Body of pancreas (tissue), 4 donors: ENCODE measurements around the gene CKB. TPM values are rescaled to one million over a fixed set of nuclear protein-coding genes. Genes with fewer than 3 reads are reported as not detected.

Experiments used
- ATAC-seq: fragments of 150-250 bp; one replicate; pipeline ENCODE4 v1.9.1; 2016
- DNase-seq, 4 donors: peaks; one replicate each; pipeline ENCODE4 v3.0.0-alpha.2; 2019
- H3K27ac ChIP-seq, 4 donors: fragments of 200-600 bp; sonication (generic); 1 replicate in 3 of 4; 2 replicates in 1 of 4; pipeline versions ENCODE4 v1.5.1 to v1.6.1; 2016 to 2019; ENCODE audit warnings: mild to moderate bottlenecking in 1 of 4, mixed read lengths in 1 of 4, moderate library complexity in 1 of 4
- H3K27me3 ChIP-seq, 2 donors: fragments of 200-600 bp; sonication (generic); one replicate each; pipeline ENCODE4 v1.6.0; 2016; ENCODE audit warnings: mild to moderate bottlenecking in 1 of 2
- H3K36me3 ChIP-seq, 2 donors: fragments of 200-600 bp; sonication (generic); replicated peaks in 1 of 2; 2 replicates each; pipeline ENCODE4 v1.5.1; 2016; ENCODE audit warnings: low read depth in 2 of 2; ENCODE audit not compliant: insufficient read depth in 1 of 2
- H3K4me1 ChIP-seq: fragments of 200-600 bp; sonication (generic); one replicate; pipeline ENCODE4 v1.6.0; 2016
- H3K4me3 ChIP-seq, 2 donors: fragments of 200-600 bp; sonication (generic); 1 replicate in 1 of 2; 2 replicates in 1 of 2; pipeline ENCODE4 v1.5.1; 2016 to 2019
- H3K9me3 ChIP-seq, 3 donors: fragments of 200-600 bp; sonication (generic); 1 replicate in 2 of 3; 2 replicates in 1 of 3; pipeline ENCODE4 v1.5.1; 2016
- CTCF ChIP-seq, 7 experiments: fragments of 450-650 bp in 4 of 7; fragments of 200-600 bp in 3 of 7; sonication (generic) in 3 of 7; IDR thresholded peaks; one replicate each; pipeline ENCODE4 v1.5.1; 2016 to 2019; ENCODE audit warnings: antibody characterized with exemption in 7 of 7
- POLR2A ChIP-seq, 3 donors: fragments of 450-650 bp; IDR thresholded peaks; one replicate each; pipeline ENCODE4 v1.6.1; 2016; ENCODE audit warnings: antibody characterized with exemption in 3 of 3, mild to moderate bottlenecking in 2 of 3
- WGBS, 2 donors: methylation state at CpG; one replicate each; pipeline ENCODE4 v1.1.5; 2017; 5-methylcytosine and 5-hydroxymethylcytosine counted together
- intact Hi-C: fragments of 100-400 bp; cut with DNase I; formaldehyde crosslinking; loops from one replicate; pipeline ENCODE4 v1.15.1; 2023
- total RNA-seq, 2 donors: library from RNA; depleted of rRNA; stranded (reverse); fragments of >200 nt; gene quantifications; one replicate each; pipeline ENCODE4 v1.1.0, GENCODE V29; 2016

CKB gene
- total RNA-seq, 2 donors from 2014 or later, result 92.1 to 146 TPM

DNA sequence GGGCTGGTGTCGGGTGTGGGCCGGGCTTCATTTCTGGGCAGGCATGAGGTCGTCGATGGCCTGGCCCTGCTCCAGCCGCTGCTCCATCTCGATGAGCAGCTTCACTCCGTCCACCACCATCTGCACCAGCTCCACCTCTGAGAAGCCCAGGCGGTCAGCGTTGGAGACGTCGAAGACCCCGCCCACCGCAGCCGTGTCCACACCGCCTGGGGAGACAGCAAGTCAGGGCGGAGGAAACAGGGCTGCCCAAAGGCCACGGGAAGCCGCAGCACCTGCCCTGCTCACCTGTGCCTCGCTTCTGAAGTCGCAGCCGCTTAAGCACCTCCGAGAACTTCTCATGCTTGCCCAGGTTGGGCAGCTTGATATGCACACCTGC is 2.8 kb downstream of the CKB start:
- Histone ChIP-seq H3K4me3 (no peak overlapping the region), H3K9me3 (no peaks in the 10 kb centered on the region), H3K27ac (peak overlapping the region; percentile 58 to 81 (median 80)), H3K4me1 (peaks cover 64% of the 10 kb centered on the region), H3K27me3 (no peaks in the 10 kb centered on the region), H3K36me3 (no peaks in the 10 kb centered on the region)
- no peak for TF ChIP-seq CTCF (IDR thresholded peaks at IDR 0.05)
- no peak for TF ChIP-seq POLR2A (IDR thresholded peaks at IDR 0.05)
- 33 to 56% methylated on average over 6 to 22 of the region's 22 CpGs for WGBS, 2 donors
- DNase-seq (peak in 2 of 4 donors; percentile 53 to 55), ATAC-seq (no peak)
- intact Hi-C loops, result loop anchor here (5.0 kb wide), 1 partner anchor 32 kb away; no protein-coding TSS in a partner anchor

DNA sequence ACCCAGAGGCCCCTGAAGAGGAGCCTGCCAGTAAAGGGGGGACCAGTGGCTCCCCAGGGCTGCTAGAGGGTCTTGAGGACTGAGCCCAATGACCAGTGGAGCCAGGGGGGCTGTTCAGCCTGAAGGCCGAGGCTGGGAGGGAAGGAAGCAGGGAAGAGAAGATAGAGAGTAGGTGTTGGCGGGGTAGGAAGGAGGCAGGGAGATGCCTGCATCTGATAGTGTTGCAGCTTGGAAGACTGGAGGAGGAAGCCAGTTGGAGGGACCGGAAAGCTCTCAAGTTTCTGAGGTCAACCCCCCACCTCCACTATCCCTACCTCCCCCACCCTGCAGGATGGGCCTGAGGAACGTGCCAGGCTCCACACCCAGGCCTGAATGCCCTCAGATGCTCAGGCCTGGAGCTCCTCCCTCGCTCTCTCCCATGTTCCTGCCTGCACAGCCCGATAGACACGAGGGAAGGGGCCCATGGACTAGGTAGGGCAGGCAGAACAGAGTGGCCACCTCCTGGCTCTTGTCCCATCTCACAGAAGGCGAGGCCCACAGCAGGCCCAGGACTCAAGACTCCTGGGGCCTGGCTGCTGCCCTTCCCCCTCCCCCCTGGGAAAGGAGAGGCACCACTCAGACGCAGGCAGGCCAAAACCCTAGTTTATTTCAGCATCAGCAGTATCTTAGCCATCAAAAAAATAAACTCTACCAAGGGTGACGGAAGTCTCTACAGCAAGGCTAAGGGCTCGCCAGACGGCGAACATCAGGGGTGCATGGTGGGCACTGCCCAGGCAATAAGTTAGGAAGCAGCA is 3.4 kb downstream of the CKB start:
- DNase-seq, result peak in 1 of 4 donors; percentile 13
- peak overlapping the region in 2 of 4 donors; percentile 16 to 80 for H3K27ac ChIP-seq
- TF ChIP-seq CTCF (IDR thresholded peaks at IDR 0.05), result no peak
- TF ChIP-seq POLR2A (IDR thresholded peaks at IDR 0.05), result no peak

GRCh38 chr14:103518422-103519042 is 4.1 kb downstream of the CKB start:
- TF ChIP-seq POLR2A (IDR thresholded peaks at IDR 0.05) (no peak), CTCF (IDR thresholded peaks at IDR 0.05) (peak; percentile 85 to 95 (median 90))
- Histone ChIP-seq H3K4me1 (peaks cover 51% of the 10 kb centered on the region), H3K4me3 (no peak overlapping the region), H3K27me3 (no peaks in the 10 kb centered on the region), H3K9me3 (no peaks in the 10 kb centered on the region), H3K27ac (peak overlapping the region in 2 of 4 donors; percentile 7 to 16), H3K36me3 (no peaks in the 10 kb centered on the region)
- intact Hi-C loops, result loop anchor here (5.0 kb wide), 1 partner anchor 34 kb away; no protein-coding TSS in a partner anchor
- WGBS, 2 donors, result 30 to 68% methylated on average over 3 to 9 of the region's 9 CpGs
- DNase-seq (peak; percentile 62 to 75 (median 72)), ATAC-seq (peak; percentile 26)

More for the DNA sequence above, 3.4 kb downstream of the CKB start:
- H3K4me3 ChIP-seq, result no peak overlapping the region
- intact Hi-C loops, result loop anchor here (5.0 kb wide), 1 partner anchor 33 kb away; no protein-coding TSS in a partner anchor
- H3K27me3 ChIP-seq, result no peaks in the 10 kb centered on the region
- WGBS, 2 donors, result 53 to 54% methylated on average over 10 to 13 of the region's 13 CpGs
- H3K4me1 ChIP-seq, result peaks cover 58% of the 10 kb centered on the region
- H3K9me3 ChIP-seq, result no peaks in the 10 kb centered on the region
- H3K36me3 ChIP-seq, result no peaks in the 10 kb centered on the region
- no peak for ATAC-seq

DNA sequence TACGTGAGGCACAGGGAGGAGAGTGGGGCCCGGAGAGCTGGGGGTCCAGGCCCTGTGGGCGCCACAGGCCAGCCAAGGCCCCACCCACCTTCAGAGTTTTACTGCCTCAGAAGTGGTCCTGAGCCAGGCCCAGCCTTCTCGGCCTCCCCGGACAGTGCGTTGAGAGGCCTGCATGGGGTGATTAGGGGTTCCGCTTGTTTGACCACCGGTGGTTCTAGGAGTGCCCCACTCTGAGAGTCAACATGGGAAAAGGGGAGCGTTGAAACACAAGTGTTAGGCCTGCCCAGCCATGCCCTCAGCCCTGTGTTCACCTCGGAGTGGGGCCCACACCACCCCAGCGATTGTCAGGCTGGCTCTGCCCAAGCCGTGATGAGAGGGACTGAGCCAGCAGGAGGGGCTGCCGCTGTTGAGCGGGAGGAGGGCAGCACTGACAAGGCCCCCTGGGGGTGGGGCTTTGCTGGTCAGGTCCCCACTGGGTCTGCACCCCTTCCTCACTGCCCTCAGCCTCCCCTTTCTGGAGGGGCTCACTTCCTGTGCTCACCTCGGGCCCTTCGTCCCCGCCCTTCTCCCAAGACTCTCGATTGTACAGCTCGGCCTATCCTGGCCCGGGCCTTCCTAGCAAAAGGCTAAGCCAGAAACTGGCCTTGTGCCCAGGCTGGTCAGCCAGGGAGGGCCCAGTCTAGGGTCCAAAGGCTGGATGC is 4.8 kb downstream of the CKB start:
- Histone ChIP-seq H3K4me1 (peaks cover 53% of the 10 kb centered on the region), H3K27ac (peak overlapping the region in 1 of 4 donors; percentile 7), H3K36me3 (no peaks in the 10 kb centered on the region), H3K27me3 (no peaks in the 10 kb centered on the region), H3K9me3 (no peaks in the 10 kb centered on the region), H3K4me3 (no peak overlapping the region)
- 44 to 48% methylated on average over 13 to 19 of the region's 20 CpGs for WGBS, 2 donors
- intact Hi-C loops, result loop anchor here (5.0 kb wide), 1 partner anchor 34 kb away; no protein-coding TSS in a partner anchor
- TF ChIP-seq CTCF (IDR thresholded peaks at IDR 0.05) (no peak), POLR2A (IDR thresholded peaks at IDR 0.05) (no peak)
- DNase-seq, result peak in 2 of 4 donors; percentile 44 to 57
- ATAC-seq, result no peak
